OCI-LY1 (cell line): Measurements from ENCODE around the gene CELF2.

Experiments
- H2AFZ ChIP-seq: fragments of 200-600 bp; sonication (generic), shearing (Covaris generic); 2 replicates; pipeline ENCODE4 v1.6.0; 2014; ENCODE audit warnings: antibody characterized with exemption, mild to moderate bottlenecking, low read length
- H3F3A ChIP-seq: fragments of 200-600 bp; sonication (generic), shearing (Covaris generic); 2 replicates; pipeline ENCODE4 v1.6.0; 2014; ENCODE audit warnings: mild to moderate bottlenecking, antibody characterized with exemption, low read length, moderate library complexity; ENCODE audit not compliant: insufficient read depth
- H3K27ac ChIP-seq: fragments of 200-600 bp; sonication (generic); 2 replicates; pipeline ENCODE4 v1.5.1; 2014; ENCODE audit warnings: low read length, mixed run types, mild to moderate bottlenecking, low read depth; ENCODE audit not compliant: poor library complexity, severe bottlenecking
- H3K27me3 ChIP-seq: fragments of 200-600 bp; sonication (generic); 2 replicates; pipeline ENCODE4 v1.6.0; 2014; ENCODE audit warnings: antibody characterized with exemption, mild to moderate bottlenecking, low read length, moderate library complexity; ENCODE audit not compliant: insufficient read depth
- H3K36me3 ChIP-seq: fragments of 200-600 bp; sonication (generic); 2 replicates; pipeline ENCODE4 v1.6.1; 2014; ENCODE audit warnings: mild to moderate bottlenecking, antibody characterized with exemption, low read length, moderate library complexity, mixed read lengths; ENCODE audit not compliant: insufficient read depth
- H3K4me1 ChIP-seq: fragments of 200-600 bp; sonication (generic); 2 replicates; pipeline ENCODE4 v1.5.1; 2014; ENCODE audit warnings: mild to moderate bottlenecking, low read length, moderate library complexity; ENCODE audit not compliant: insufficient read depth, severe bottlenecking
- H3K4me2 ChIP-seq: fragments of 200-600 bp; sonication (generic), shearing (Covaris generic); 2 replicates; pipeline ENCODE4 v1.6.1; 2014; ENCODE audit warnings: low read length
- H3K4me3 ChIP-seq: fragments of 200-600 bp; sonication (generic); 2 replicates; pipeline ENCODE4 v1.5.1; 2014; ENCODE audit warnings: low read length, low read depth, mild to moderate bottlenecking, mixed read lengths; ENCODE audit not compliant: poor library complexity, severe bottlenecking
- H3K79me2 ChIP-seq: fragments of 200-600 bp; shearing (Covaris generic); 2 replicates; pipeline ENCODE4 v1.6.1; 2016; ENCODE audit warnings: mixed run types, low read length, mixed read lengths; ENCODE audit not compliant: insufficient read depth
- H3K9ac ChIP-seq: fragments of 200-600 bp; sonication (generic), shearing (Covaris generic); 2 replicates; pipeline ENCODE4 v1.6.1; 2014; ENCODE audit warnings: mild to moderate bottlenecking, low read length, mixed read lengths
- H3K9me2 ChIP-seq: fragments of 200-600 bp; sonication (generic), shearing (Covaris generic); 2 replicates; pipeline ENCODE4 v1.6.1; 2014; ENCODE audit warnings: low read depth, mild to moderate bottlenecking, low read length, mixed read lengths
- H3K9me3 ChIP-seq: fragments of 200-600 bp; shearing (Covaris generic); 2 replicates; pipeline ENCODE4 v1.6.1; 2014; ENCODE audit warnings: low read length, mixed read lengths
- H4K20me1 ChIP-seq: fragments of 200-600 bp; sonication (generic), shearing (Covaris generic); 2 replicates; pipeline ENCODE4 v1.6.0; 2016; ENCODE audit warnings: mild to moderate bottlenecking, low read length; ENCODE audit not compliant: insufficient read depth
- EZH2 ChIP-seq: fragments of 200-600 bp; sonication (generic), shearing (Covaris generic); IDR thresholded peaks from 2 replicates; pipeline ENCODE4 v1.8.0; 2017; ENCODE audit warnings: borderline replicate concordance, mixed run types, mild to moderate bottlenecking, antibody characterized with exemption, low read length, moderate library complexity, mixed read lengths
- TF ChIP-seq, protein P1 (sequence below): fragments of 200-600 bp; sonication (generic), shearing (Covaris generic); IDR thresholded peaks from 2 replicates; pipeline ENCODE4 v1.5.1; 2017; ENCODE audit warnings: mild to moderate bottlenecking, antibody characterized with exemption, low read length, moderate library complexity, mixed read lengths

The CELF2 gene

DNA sequence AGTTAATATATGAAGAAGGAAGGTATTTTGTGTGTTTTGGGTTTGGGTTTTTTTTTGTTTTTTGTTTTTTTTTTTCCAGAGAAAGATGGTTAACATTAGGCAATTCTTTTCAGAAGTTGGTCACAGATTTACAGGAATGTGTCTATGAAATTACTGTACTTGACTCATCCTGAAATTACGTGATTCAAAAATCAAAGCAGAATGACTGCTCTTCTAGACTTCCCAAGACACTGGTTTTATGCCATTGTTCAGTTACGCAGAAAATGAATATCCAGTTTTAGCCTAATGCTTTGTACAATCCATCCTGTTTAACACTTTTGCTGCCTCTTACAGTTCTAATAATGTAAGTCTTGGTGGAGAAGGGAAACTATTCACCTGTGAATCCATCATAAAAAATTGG, 39.7 kb upstream of the CELF2 start:
- Histone ChIP-seq H3K9ac (no peak overlapping the region), H3K9me3 (no peaks in the 10 kb centered on the region), H3K9me2 (no peaks in the 10 kb centered on the region), H3K79me2 (no peaks in the 10 kb centered on the region), H3K4me3 (no peak overlapping the region), H3K4me1 (no peaks in the 10 kb centered on the region), H3F3A (no peaks in the 10 kb centered on the region), H3K4me2 (no peak overlapping the region), H3K36me3 (no peaks in the 10 kb centered on the region), H3K27me3 (no peaks in the 10 kb centered on the region), H3K27ac (no peak overlapping the region), H4K20me1 (no peaks in the 10 kb centered on the region), H2AFZ (no peak overlapping the region)
- TF ChIP-seq, protein P1, sequence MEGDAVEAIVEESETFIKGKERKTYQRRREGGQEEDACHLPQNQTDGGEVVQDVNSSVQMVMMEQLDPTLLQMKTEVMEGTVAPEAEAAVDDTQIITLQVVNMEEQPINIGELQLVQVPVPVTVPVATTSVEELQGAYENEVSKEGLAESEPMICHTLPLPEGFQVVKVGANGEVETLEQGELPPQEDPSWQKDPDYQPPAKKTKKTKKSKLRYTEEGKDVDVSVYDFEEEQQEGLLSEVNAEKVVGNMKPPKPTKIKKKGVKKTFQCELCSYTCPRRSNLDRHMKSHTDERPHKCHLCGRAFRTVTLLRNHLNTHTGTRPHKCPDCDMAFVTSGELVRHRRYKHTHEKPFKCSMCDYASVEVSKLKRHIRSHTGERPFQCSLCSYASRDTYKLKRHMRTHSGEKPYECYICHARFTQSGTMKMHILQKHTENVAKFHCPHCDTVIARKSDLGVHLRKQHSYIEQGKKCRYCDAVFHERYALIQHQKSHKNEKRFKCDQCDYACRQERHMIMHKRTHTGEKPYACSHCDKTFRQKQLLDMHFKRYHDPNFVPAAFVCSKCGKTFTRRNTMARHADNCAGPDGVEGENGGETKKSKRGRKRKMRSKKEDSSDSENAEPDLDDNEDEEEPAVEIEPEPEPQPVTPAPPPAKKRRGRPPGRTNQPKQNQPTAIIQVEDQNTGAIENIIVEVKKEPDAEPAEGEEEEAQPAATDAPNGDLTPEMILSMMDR: no peak

- H3K9ac ChIP-seq: no peak overlapping the region
- H3K36me3 ChIP-seq: no peaks in the 10 kb centered on the region
- no peaks in the 10 kb centered on the region for H3F3A ChIP-seq
- no peaks in the 10 kb centered on the region for H4K20me1 ChIP-seq
- no peak overlapping the region for H2AFZ ChIP-seq
- H3K27me3 ChIP-seq: no peaks in the 10 kb centered on the region
- no peak overlapping the region for H3K27ac ChIP-seq
- H3K4me1 ChIP-seq: no peaks in the 10 kb centered on the region
- no peaks in the 10 kb centered on the region for H3K9me2 ChIP-seq
- H3K4me3 ChIP-seq: no peak overlapping the region
- H3K9me3 ChIP-seq: no peaks in the 10 kb centered on the region
- no peak overlapping the region for H3K4me2 ChIP-seq
- TF ChIP-seq, protein P1: no peak
- TF ChIP-seq EZH2: no peak
- H3K79me2 ChIP-seq: no peaks in the 10 kb centered on the region
These were observed 32.3 kb upstream of the CELF2 start for GRCh38 chr10:10985361-10985760.

- no peak overlapping the region for H3K9ac ChIP-seq
- H3K4me1 ChIP-seq: no peaks in the 10 kb centered on the region
- H3K79me2 ChIP-seq: no peaks in the 10 kb centered on the region
- H3K27me3 ChIP-seq: no peaks in the 10 kb centered on the region
- no peaks in the 10 kb centered on the region for H3K36me3 ChIP-seq
- TF ChIP-seq EZH2: no peak
- TF ChIP-seq, protein P1: no peak
- H3K4me3 ChIP-seq: no peak overlapping the region
- no peak overlapping the region for H3K4me2 ChIP-seq
- H3K9me3 ChIP-seq: no peaks in the 10 kb centered on the region
- no peak overlapping the region for H3K27ac ChIP-seq
- no peaks in the 10 kb centered on the region for H4K20me1 ChIP-seq
- H2AFZ ChIP-seq: no peak overlapping the region
- H3F3A ChIP-seq: no peaks in the 10 kb centered on the region
- no peaks in the 10 kb centered on the region for H3K9me2 ChIP-seq
These were observed 31.1 kb upstream of the CELF2 start for GRCh38 chr10:10986606-10987005.
